Measurements from ENCODE around the gene EBI3. TPM values are rescaled to one million over a fixed set of nuclear protein-coding genes. Genes with fewer than 3 reads are reported as not detected.

Gene EBI3
- total and polyA plus RNA-seq, 2 of the 8 experiments (the other 6 are each of a cell fraction or from before 2014, with no cell fraction given), result 0.99 to 8.4 TPM

- TF ChIP-seq HDAC2 (IDR thresholded peaks at IDR 0.05; ENCODE audit: borderline replicate concordance in 1 of 2, low read depth in 2 of 2, low read length in 2 of 2) (peak in 1 of 2 experiments; percentile 89; a peak in 1 of 4 replicates), CEBPB (IDR thresholded peaks at IDR 0.05; ENCODE audit: low read depth, low read length) (no peak), EGR1 (IDR thresholded peaks at IDR 0.05; ENCODE audit: borderline replicate concordance, low read depth, low read length) (peak; percentile 59; the same call in 1 of the 2 replicates), CBX5 (IDR thresholded peaks at IDR 0.05; ENCODE audit: low read depth, low read length) (no peak), NRF1 (IDR thresholded peaks at IDR 0.05; ENCODE audit: low read depth, low read length) (peak; percentile 89), CHD1 (IDR thresholded peaks at IDR 0.05; ENCODE audit: low read depth, low read length) (no peak; the same call in 1 of the 2 replicates), RBBP5 (IDR thresholded peaks at IDR 0.05; ENCODE audit: borderline replicate concordance, low read depth, low read length) (peak; percentile 37; the same call in 1 of the 2 replicates), HDAC6 (IDR thresholded peaks at IDR 0.05; ENCODE audit: low read depth, low read length) (no peak), JUN (IDR thresholded peaks at IDR 0.05; ENCODE audit: low read depth, low read length) (no peak), POLR2AphosphoS5 (IDR thresholded peaks at IDR 0.05; ENCODE audit: low read depth, low read length) (0 out of 2 replicates have a peak, but pooled peaks have one; percentile 40), ASH2L (IDR thresholded peaks at IDR 0.05; ENCODE audit: low read length) (peak; percentile 94), SP4 (IDR thresholded peaks at IDR 0.05; ENCODE audit: low read length) (no peak), KDM5A (IDR thresholded peaks at IDR 0.05; ENCODE audit: low read length) (peak; percentile 55; the same call in 1 of the 2 replicates), RAD21 (IDR thresholded peaks at IDR 0.05 in 1 of 2, conservative IDR thresholded peaks at IDR 0.05 in 1 of 2; ENCODE audit: low read depth in 2 of 2, low read length in 2 of 2) (no peak), SP1 (IDR thresholded peaks at IDR 0.05; ENCODE audit: low read depth, low read length) (0 out of 2 replicates have a peak, but pooled peaks have one; percentile 30), GABPA (IDR thresholded peaks at IDR 0.05; ENCODE audit: borderline replicate concordance, insufficient read depth, low read length) (peak; percentile 97)
These were observed 47.1 kb upstream of the EBI3 start, which contains the start of the genes ANKRD24 and SIRT6 (continued) for GRCh38 chr19:4182084-4182810.

Measured in H1 (cell line).